Gastrocnemius medialis (tissue), 4 donors: ENCODE data around the gene SCTR.

Experiments
- CTCF ChIP-seq, 5 experiments: fragments of 450-650 bp in 3 of 5; fragments of 200-600 bp in 2 of 5; sonication (generic) in 2 of 5; IDR thresholded peaks in 4 of 5; conservative IDR thresholded peaks in 1 of 5; 1 replicate in 4 of 5; 2 replicates in 1 of 5; pipeline ENCODE4 v1.5.1; 2016 to 2019; ENCODE audit warnings: antibody characterized with exemption in 5 of 5, mild to moderate bottlenecking in 3 of 5, moderate library complexity in 3 of 5
- POLR2A ChIP-seq, 2 donors: fragments of 450-650 bp; IDR thresholded peaks; one replicate each; pipeline ENCODE4 v1.6.1; 2017; ENCODE audit warnings: antibody characterized with exemption in 2 of 2, mild to moderate bottlenecking in 2 of 2, moderate library complexity in 2 of 2

- TF ChIP-seq CTCF (IDR thresholded peaks at IDR 0.05 in 4 of 5, conservative IDR thresholded peaks at IDR 0.05 in 1 of 5) (no peak), POLR2A (IDR thresholded peaks at IDR 0.05) (no peak)
These were observed 83.4 kb downstream of the SCTR start for GRCh38 chr2:119440873-119441272.
